IPS DF 4.7 (cell line): ENCODE measurements around the gene INF2.

Experiments used
- DNase-seq: peaks from one replicate; pipeline ENCODE4 v3.0.0-alpha.2; 2013; ENCODE audit warnings: low spot score; ENCODE audit errors: extremely low read depth

INF2 gene

GRCh38 chr14:104701383-104702076 is 12.1 kb downstream of the INF2 start:
- no peak for DNase-seq

GRCh38 chr14:104702106-104702505 is 12.7 kb downstream of the INF2 start:
- DNase-seq: no peak

GRCh38 chr14:104702673-104703072 is 13.3 kb downstream of the INF2 start:
- no peak for DNase-seq

- no peak for DNase-seq
Measured at GRCh38 chr14:104703269-104703668, 13.9 kb downstream of the INF2 start.

GRCh38 chr14:104704252-104704651 is 14.8 kb downstream of the INF2 start:
- no peak for DNase-seq

- no peak for DNase-seq
Measured at GRCh38 chr14:104705340-104706047, 16.1 kb downstream of the INF2 start.

- no peak for DNase-seq
Measured at GRCh38 chr14:104706733-104707607, 17.6 kb downstream of the INF2 start.

GRCh38 chr14:104707608-104708595 is 18.5 kb downstream of the INF2 start:
- DNase-seq: no peak

- DNase-seq: peak; percentile 68
Measured at GRCh38 chr14:104708606-104709268, 19.3 kb downstream of the INF2 start.

- no peak for DNase-seq
Measured at GRCh38 chr14:104709387-104710039, 20.1 kb downstream of the INF2 start.

GRCh38 chr14:104710071-104710735 is 20.8 kb downstream of the INF2 start:
- no peak for DNase-seq

- DNase-seq: no peak
Measured at GRCh38 chr14:104712881-104713734, 23.7 kb downstream of the INF2 start.

GRCh38 chr14:104714066-104714465 is 24.6 kb downstream of the INF2 start:
- no peak for DNase-seq

- no peak for DNase-seq
Measured at GRCh38 chr14:104714681-104715080, 25.3 kb downstream of the INF2 start.

GRCh38 chr14:104715416-104715815 is 26.0 kb downstream of the INF2 start:
- no peak for DNase-seq

- DNase-seq: no peak
Measured at GRCh38 chr14:104715871-104716270, 26.5 kb downstream of the INF2 start.

- no peak for DNase-seq
Measured at GRCh38 chr14:104717137-104717536, 27.7 kb downstream of the INF2 start.

- DNase-seq: no peak
Measured at GRCh38 chr14:104717646-104718045, 28.2 kb downstream of the INF2 start.
